ENCODE data around the gene NEURL3.

NEURL3 gene

DNA sequence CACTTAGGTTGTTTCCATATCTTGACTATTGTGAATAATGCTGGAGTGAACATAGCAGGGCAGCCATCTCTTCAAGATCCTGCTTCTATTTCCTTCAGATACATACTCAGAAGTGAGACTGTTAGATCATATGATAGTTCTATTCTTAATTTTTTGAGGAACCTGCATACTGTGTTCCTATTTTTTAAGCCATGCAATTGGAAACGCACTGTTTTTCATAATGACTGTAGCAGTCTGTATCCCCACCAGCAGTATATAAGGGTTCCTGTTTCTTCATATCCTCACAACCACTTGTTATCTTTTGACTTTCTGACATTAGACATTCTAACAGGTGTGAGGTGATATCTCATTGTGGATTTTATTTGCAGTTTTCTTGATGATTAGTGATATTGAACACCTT, 15.5 kb downstream of the NEURL3 start:
- Histone ChIP-seq H4K20me1 (ENCODE audit: low read depth, low read length) (no peaks in the 10 kb centered on the region), H3K9me3 (ENCODE audit: insufficient read depth, low read length) (no peaks in the 10 kb centered on the region), H3K36me3 (ENCODE audit: low read length) (no peaks in the 10 kb centered on the region), H3K9ac (ENCODE audit: low read length) (no peak overlapping the region), H3K27ac (ENCODE audit: low read depth, low read length) (no peak overlapping the region), H3K4me2 (ENCODE audit: low read depth, low read length, poor library complexity, severe bottlenecking) (no peak overlapping the region), H2AFZ (ENCODE audit: low read depth, low read length, severe bottlenecking) (no peak overlapping the region), H3F3A (ENCODE audit: insufficient read depth) (no peaks in the 10 kb centered on the region), H3K79me2 (ENCODE audit: insufficient read depth, low read length) (no peaks in the 10 kb centered on the region), H3K27me3 (ENCODE audit: low read length) (no peaks in the 10 kb centered on the region), H3K4me3 (ENCODE audit: insufficient read depth, low read length, poor library complexity, severe bottlenecking) (no peak overlapping the region), H3K9me2 (replicated peaks; ENCODE audit: insufficient read depth, low read length) (no peaks in the 10 kb centered on the region)
- TF ChIP-seq EZH2phosphoT487 (conservative IDR thresholded peaks at IDR 0.05; ENCODE audit: low read length), result no peak
- TF ChIP-seq, protein P1, sequence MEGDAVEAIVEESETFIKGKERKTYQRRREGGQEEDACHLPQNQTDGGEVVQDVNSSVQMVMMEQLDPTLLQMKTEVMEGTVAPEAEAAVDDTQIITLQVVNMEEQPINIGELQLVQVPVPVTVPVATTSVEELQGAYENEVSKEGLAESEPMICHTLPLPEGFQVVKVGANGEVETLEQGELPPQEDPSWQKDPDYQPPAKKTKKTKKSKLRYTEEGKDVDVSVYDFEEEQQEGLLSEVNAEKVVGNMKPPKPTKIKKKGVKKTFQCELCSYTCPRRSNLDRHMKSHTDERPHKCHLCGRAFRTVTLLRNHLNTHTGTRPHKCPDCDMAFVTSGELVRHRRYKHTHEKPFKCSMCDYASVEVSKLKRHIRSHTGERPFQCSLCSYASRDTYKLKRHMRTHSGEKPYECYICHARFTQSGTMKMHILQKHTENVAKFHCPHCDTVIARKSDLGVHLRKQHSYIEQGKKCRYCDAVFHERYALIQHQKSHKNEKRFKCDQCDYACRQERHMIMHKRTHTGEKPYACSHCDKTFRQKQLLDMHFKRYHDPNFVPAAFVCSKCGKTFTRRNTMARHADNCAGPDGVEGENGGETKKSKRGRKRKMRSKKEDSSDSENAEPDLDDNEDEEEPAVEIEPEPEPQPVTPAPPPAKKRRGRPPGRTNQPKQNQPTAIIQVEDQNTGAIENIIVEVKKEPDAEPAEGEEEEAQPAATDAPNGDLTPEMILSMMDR (IDR thresholded peaks at IDR 0.05; ENCODE audit: insufficient read depth, low read length, poor library complexity, severe bottlenecking), result no peak

DNA sequence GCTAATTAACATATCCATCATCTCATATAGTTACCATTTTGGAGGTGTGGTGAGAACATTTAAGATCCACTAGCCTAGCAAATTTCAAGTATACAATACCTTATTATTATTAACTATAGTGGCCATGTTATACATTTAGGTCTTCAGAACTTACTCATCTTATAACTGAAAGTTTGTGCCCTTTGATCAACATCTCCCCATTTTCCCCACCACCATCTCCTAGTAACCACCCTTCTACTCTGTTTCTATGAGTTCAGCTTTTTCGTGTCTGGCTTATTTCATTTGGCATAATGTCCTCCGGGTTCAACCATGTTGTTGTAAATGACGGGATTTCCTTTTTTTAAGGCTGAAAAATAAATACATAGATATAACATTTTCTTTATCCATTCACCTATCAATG, 15.9 kb downstream of the NEURL3 start:
- no peaks in the 10 kb centered on the region for H3K9me3 ChIP-seq (ENCODE audit: insufficient read depth, low read length)
- no peaks in the 10 kb centered on the region for H3K36me3 ChIP-seq (ENCODE audit: low read length)
- no peak overlapping the region for H3K4me3 ChIP-seq (ENCODE audit: insufficient read depth, low read length, poor library complexity, severe bottlenecking)
- H3K79me2 ChIP-seq (ENCODE audit: insufficient read depth, low read length), result no peaks in the 10 kb centered on the region
- H4K20me1 ChIP-seq (ENCODE audit: low read depth, low read length), result no peaks in the 10 kb centered on the region
- H3F3A ChIP-seq (ENCODE audit: insufficient read depth), result no peaks in the 10 kb centered on the region
- H2AFZ ChIP-seq (ENCODE audit: low read depth, low read length, severe bottlenecking), result no peak overlapping the region
- H3K27ac ChIP-seq (ENCODE audit: low read depth, low read length), result no peak overlapping the region
- H3K9me2 ChIP-seq (replicated peaks; ENCODE audit: insufficient read depth, low read length), result no peaks in the 10 kb centered on the region
- no peak overlapping the region for H3K9ac ChIP-seq (ENCODE audit: low read length)
- no peaks in the 10 kb centered on the region for H3K27me3 ChIP-seq (ENCODE audit: low read length)
- TF ChIP-seq, protein P1 (IDR thresholded peaks at IDR 0.05; ENCODE audit: insufficient read depth, low read length, poor library complexity, severe bottlenecking), result no peak
- TF ChIP-seq EZH2phosphoT487 (conservative IDR thresholded peaks at IDR 0.05; ENCODE audit: low read length), result no peak
- no peak overlapping the region for H3K4me2 ChIP-seq (ENCODE audit: low read depth, low read length, poor library complexity, severe bottlenecking)

DNA sequence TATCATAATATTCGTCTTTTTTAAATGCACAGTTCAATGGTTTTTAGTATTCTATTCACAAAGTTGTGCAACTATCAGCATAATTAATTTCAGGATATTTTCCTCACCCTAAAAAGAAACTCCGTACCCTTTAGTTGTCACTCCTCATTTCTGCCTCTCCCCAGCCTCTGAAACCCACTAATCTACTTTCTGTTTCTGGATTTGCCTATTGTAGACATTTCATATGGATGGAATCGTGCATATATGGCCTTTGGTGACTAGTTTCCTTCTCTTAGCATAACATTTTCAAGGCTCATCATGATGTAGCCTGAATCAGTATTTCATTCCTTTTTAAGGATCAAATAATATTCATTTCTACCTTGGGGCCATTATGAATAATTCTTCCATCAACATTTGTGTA, 18.5 kb downstream of the NEURL3 start:
- no peaks in the 10 kb centered on the region for H3F3A ChIP-seq (ENCODE audit: insufficient read depth)
- H3K9ac ChIP-seq (ENCODE audit: low read length), result no peak overlapping the region
- no peaks in the 10 kb centered on the region for H3K79me2 ChIP-seq (ENCODE audit: insufficient read depth, low read length)
- no peak overlapping the region for H3K27ac ChIP-seq (ENCODE audit: low read depth, low read length)
- H2AFZ ChIP-seq (ENCODE audit: low read depth, low read length, severe bottlenecking), result no peak overlapping the region
- H4K20me1 ChIP-seq (ENCODE audit: low read depth, low read length), result no peaks in the 10 kb centered on the region
- no peaks in the 10 kb centered on the region for H3K9me2 ChIP-seq (replicated peaks; ENCODE audit: insufficient read depth, low read length)
- no peaks in the 10 kb centered on the region for H3K27me3 ChIP-seq (ENCODE audit: low read length)
- H3K9me3 ChIP-seq (ENCODE audit: insufficient read depth, low read length), result no peaks in the 10 kb centered on the region
- no peak overlapping the region for H3K4me3 ChIP-seq (ENCODE audit: insufficient read depth, low read length, poor library complexity, severe bottlenecking)
- no peak overlapping the region for H3K4me2 ChIP-seq (ENCODE audit: low read depth, low read length, poor library complexity, severe bottlenecking)
- TF ChIP-seq EZH2phosphoT487 (conservative IDR thresholded peaks at IDR 0.05; ENCODE audit: low read length), result no peak
- TF ChIP-seq, protein P1 (IDR thresholded peaks at IDR 0.05; ENCODE audit: insufficient read depth, low read length, poor library complexity, severe bottlenecking), result no peak
- H3K36me3 ChIP-seq (ENCODE audit: low read length), result no peaks in the 10 kb centered on the region

Data from SU-DHL-6 (cell line).